HEK293 (cell line): ENCODE data around the gene TEAD1.
A peak's percentile ranks its signal among the peaks of the same experiment; 100 is the strongest.

ENCODE experiments used
- CTCF ChIA-PET: fragments of 350-600 bp; formaldehyde crosslinking; extraction: SDS; loops from one replicate; lab custom pipeline; 2021; ENCODE audit warnings: antibody characterized with exemption; lab: Yijun Ruan, JAX
- POLR2A ChIA-PET: fragments of 300-600 bp; formaldehyde crosslinking; extraction: SDS; loops from one replicate; lab custom pipeline; 2020; ENCODE audit warnings: antibody characterized with exemption, inconsistent platforms; lab: Yijun Ruan, JAX
- H3K27ac ChIP-seq: fragments of 200-500 bp; sonication (Bioruptor generic); 2 replicates; pipeline ENCODE4 v1.5.1; 2014; ENCODE audit warnings: low read depth, low read length, control low read depth, inconsistent platforms; ENCODE audit errors: extremely low read depth
- H3K36me3 ChIP-seq, 2 experiments: fragments of 200-500 bp in 1 of 2; sonication (Bioruptor generic) in 1 of 2; 1 replicate in 1 of 2; 2 replicates in 1 of 2; pipeline ENCODE4 v1.5.1; 2014 to 2017; ENCODE audit warnings: inconsistent platforms in 2 of 2, low read length in 2 of 2; ENCODE audit not compliant: control insufficient read depth in 2 of 2, insufficient read depth in 1 of 2
- H3K4me1 ChIP-seq: fragments of 200-500 bp; sonication (Bioruptor generic); 2 replicates; pipeline ENCODE4 v1.5.1; 2014; ENCODE audit warnings: mild to moderate bottlenecking, low read length, inconsistent platforms; ENCODE audit not compliant: control insufficient read depth, insufficient read depth
- H3K4me3 ChIP-seq: 2 replicates; pipeline ENCODE4 v1.5.1; 2011; ENCODE audit warnings: low read depth, mild to moderate bottlenecking, control low read depth, low read length, moderate library complexity
- H3K9me3 ChIP-seq: fragments of 200-500 bp; sonication (Bioruptor generic); 2 replicates; pipeline ENCODE4 v1.5.1; 2014; ENCODE audit warnings: low read depth, low read length, inconsistent platforms; ENCODE audit not compliant: control insufficient read depth, insufficient read depth
- AEBP2 ChIP-seq: fragments of 450-650 bp; formaldehyde crosslinking; IDR thresholded peaks from 2 replicates; pipeline ENCODE4 v1.5.1; 2016; ENCODE audit warnings: missing biosample characterization, missing genetic modification characterization, borderline replicate concordance
- EGR2 ChIP-seq: fragments of 450-650 bp; formaldehyde crosslinking; IDR thresholded peaks from 2 replicates; pipeline ENCODE4 v1.5.1; 2016; ENCODE audit warnings: low read depth, missing biosample characterization, missing genetic modification characterization
- HIC1 ChIP-seq: fragments of 450-650 bp; formaldehyde crosslinking; IDR thresholded peaks from 2 replicates; pipeline ENCODE4 v1.5.1; 2016; ENCODE audit warnings: missing biosample characterization, missing genetic modification characterization
- OVOL3 ChIP-seq: fragments of 450-650 bp; formaldehyde crosslinking; IDR thresholded peaks from 2 replicates; pipeline ENCODE4 v1.5.1; 2016; ENCODE audit warnings: missing biosample characterization, missing genetic modification characterization
- TCF7L2 ChIP-seq: IDR thresholded peaks from 2 replicates; pipeline ENCODE4 v1.6.1; 2011; ENCODE audit warnings: low read depth, mild to moderate bottlenecking, inconsistent platforms, low read length, moderate library complexity, borderline replicate concordance
- ZFP41 ChIP-seq: fragments of 450-650 bp; formaldehyde crosslinking; IDR thresholded peaks from 2 replicates; pipeline ENCODE4 v1.5.1; 2016; ENCODE audit warnings: missing biosample characterization, missing genetic modification characterization, borderline replicate concordance
- ZNF10 ChIP-seq: fragments of 450-650 bp; formaldehyde crosslinking; IDR thresholded peaks from 2 replicates; pipeline ENCODE4 v1.5.1; 2017; ENCODE audit warnings: missing biosample characterization, missing genetic modification characterization
- ZNF2 ChIP-seq: fragments of 450-650 bp; formaldehyde crosslinking; IDR thresholded peaks from 2 replicates; pipeline ENCODE4 v1.5.1; 2016; ENCODE audit warnings: missing biosample characterization, missing genetic modification characterization
- ZNF24 ChIP-seq: fragments of 450-650 bp; formaldehyde crosslinking; IDR thresholded peaks from 2 replicates; pipeline ENCODE4 v1.5.1; 2016; ENCODE audit warnings: missing biosample characterization, missing genetic modification characterization
- ZNF266 ChIP-seq: fragments of 450-650 bp; formaldehyde crosslinking; IDR thresholded peaks from 2 replicates; pipeline ENCODE4 v1.5.1; 2016; ENCODE audit warnings: missing biosample characterization, missing genetic modification characterization, low read depth
- ZNF362 ChIP-seq: fragments of 450-650 bp; formaldehyde crosslinking; IDR thresholded peaks from 2 replicates; pipeline ENCODE4 v1.5.1; 2016; ENCODE audit warnings: missing biosample characterization, missing genetic modification characterization
- ZNF394 ChIP-seq: fragments of 450-650 bp; formaldehyde crosslinking; IDR thresholded peaks from 2 replicates; pipeline ENCODE4 v1.5.1; 2016; ENCODE audit warnings: missing biosample characterization, missing genetic modification characterization, mild to moderate bottlenecking, moderate library complexity, borderline replicate concordance
- ZNF501 ChIP-seq: fragments of 450-650 bp; formaldehyde crosslinking; IDR thresholded peaks from 2 replicates; pipeline ENCODE4 v1.5.1; 2016; ENCODE audit warnings: missing biosample characterization, missing genetic modification characterization
- ZNF521 ChIP-seq: fragments of 450-650 bp; formaldehyde crosslinking; IDR thresholded peaks from 2 replicates; pipeline ENCODE4 v1.5.1; 2017; ENCODE audit warnings: missing biosample characterization, mild to moderate bottlenecking, missing genetic modification characterization
- ZNF548 ChIP-seq: fragments of 450-650 bp; formaldehyde crosslinking; IDR thresholded peaks from 2 replicates; pipeline ENCODE4 v1.5.1; 2016; ENCODE audit warnings: missing biosample characterization, missing genetic modification characterization
- ZNF610 ChIP-seq: fragments of 450-650 bp; formaldehyde crosslinking; IDR thresholded peaks from 2 replicates; pipeline ENCODE4 v1.5.1; 2016; ENCODE audit warnings: missing biosample characterization, missing genetic modification characterization, borderline replicate concordance
- ZNF701 ChIP-seq: fragments of 450-650 bp; formaldehyde crosslinking; IDR thresholded peaks from 2 replicates; pipeline ENCODE4 v1.5.1; 2016; ENCODE audit warnings: missing biosample characterization, missing genetic modification characterization
- ZNF791 ChIP-seq: fragments of 450-650 bp; formaldehyde crosslinking; IDR thresholded peaks from 2 replicates; pipeline ENCODE4 v1.5.1; 2016; ENCODE audit warnings: missing biosample characterization, missing genetic modification characterization
- ZNF837 ChIP-seq: fragments of 450-650 bp; formaldehyde crosslinking; IDR thresholded peaks from 2 replicates; pipeline ENCODE4 v1.5.1; 2016; ENCODE audit warnings: missing biosample characterization, missing genetic modification characterization
- ZSCAN18 ChIP-seq: fragments of 450-650 bp; formaldehyde crosslinking; IDR thresholded peaks from 2 replicates; pipeline ENCODE4 v1.5.1; 2016; ENCODE audit warnings: missing biosample characterization, missing genetic modification characterization
- TF ChIP-seq, protein P1 (sequence below): fragments of 450-650 bp; formaldehyde crosslinking; IDR thresholded peaks from 2 replicates; pipeline ENCODE4 v1.5.1; 2016; ENCODE audit warnings: missing biosample characterization, missing genetic modification characterization
- TF ChIP-seq, protein P2 (sequence below): IDR thresholded peaks from 2 replicates; pipeline ENCODE4 v1.6.1; 2011; ENCODE audit warnings: mild to moderate bottlenecking, low read depth, low read length, borderline replicate concordance
- TF ChIP-seq, protein P3 (sequence below): fragments of 450-650 bp; formaldehyde crosslinking; IDR thresholded peaks from 2 replicates; pipeline ENCODE4 v1.5.1; 2016; ENCODE audit warnings: missing biosample characterization, missing genetic modification characterization

Gene TEAD1

DNA sequence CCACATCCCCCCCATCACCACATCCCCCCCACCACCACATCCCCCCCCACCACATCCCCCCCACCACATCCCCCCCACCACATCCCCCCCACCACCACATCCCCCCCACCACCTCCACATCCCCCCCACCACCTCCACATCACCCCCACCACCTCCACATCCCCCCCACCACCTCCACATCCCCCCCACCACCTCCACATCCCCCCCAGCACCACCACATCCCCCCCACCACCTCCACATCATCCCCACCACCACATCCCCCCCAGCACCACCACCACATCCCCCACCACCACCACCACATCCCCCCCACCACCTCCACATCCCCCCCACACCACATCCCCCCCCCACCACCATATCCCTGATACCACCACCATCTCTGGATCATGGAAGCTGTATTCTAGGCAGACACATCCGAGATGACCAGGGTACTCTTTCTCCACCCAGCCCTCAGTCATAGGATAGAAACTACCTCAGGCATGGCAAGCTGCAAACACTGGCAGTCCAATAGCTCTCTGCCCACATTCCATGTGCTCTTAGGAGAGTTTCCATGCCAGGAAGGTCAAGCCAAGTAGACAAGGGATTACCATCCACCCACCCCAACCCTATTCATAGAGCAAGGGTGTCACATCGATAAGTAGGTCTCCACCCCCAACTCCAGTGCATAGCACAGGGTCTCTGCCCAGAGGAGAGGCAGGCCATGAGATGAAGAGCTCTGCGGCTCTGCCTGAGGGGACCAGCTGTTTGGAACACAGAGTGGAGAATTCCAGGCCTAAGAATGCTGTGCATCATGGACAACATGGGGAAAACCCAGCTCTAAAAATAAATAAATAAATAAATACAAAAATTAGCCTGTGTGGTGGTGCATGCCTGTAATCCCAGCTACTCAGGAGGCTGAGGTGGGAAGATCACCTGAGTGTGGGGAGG lies 33.0 kb upstream of the TEAD1 start (continued):
- no peak for TF ChIP-seq HIC1
- no peak for TF ChIP-seq ZNF362 (tag by site-specific recombination)
- no peak for TF ChIP-seq ZNF2
- no peak for TF ChIP-seq ZNF501 (tag by site-specific recombination)
- no peak for TF ChIP-seq ZSCAN18 (tag by site-specific recombination)
- no peak for TF ChIP-seq ZNF266 (tag by site-specific recombination)
- no peak for TF ChIP-seq ZNF394
- TF ChIP-seq ZNF610 (tag by site-specific recombination), result no peak
- TF ChIP-seq, protein P1, sequence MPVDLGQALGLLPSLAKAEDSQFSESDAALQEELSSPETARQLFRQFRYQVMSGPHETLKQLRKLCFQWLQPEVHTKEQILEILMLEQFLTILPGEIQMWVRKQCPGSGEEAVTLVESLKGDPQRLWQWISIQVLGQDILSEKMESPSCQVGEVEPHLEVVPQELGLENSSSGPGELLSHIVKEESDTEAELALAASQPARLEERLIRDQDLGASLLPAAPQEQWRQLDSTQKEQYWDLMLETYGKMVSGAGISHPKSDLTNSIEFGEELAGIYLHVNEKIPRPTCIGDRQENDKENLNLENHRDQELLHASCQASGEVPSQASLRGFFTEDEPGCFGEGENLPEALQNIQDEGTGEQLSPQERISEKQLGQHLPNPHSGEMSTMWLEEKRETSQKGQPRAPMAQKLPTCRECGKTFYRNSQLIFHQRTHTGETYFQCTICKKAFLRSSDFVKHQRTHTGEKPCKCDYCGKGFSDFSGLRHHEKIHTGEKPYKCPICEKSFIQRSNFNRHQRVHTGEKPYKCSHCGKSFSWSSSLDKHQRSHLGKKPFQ (tag by site-specific recombination), result no peak
- TF ChIP-seq ZNF10 (tag by site-specific recombination), result no peak
- TF ChIP-seq ZNF521 (tag by site-specific recombination), result no peak
- TF ChIP-seq ZNF837, result no peak
- TF ChIP-seq, protein P2, sequence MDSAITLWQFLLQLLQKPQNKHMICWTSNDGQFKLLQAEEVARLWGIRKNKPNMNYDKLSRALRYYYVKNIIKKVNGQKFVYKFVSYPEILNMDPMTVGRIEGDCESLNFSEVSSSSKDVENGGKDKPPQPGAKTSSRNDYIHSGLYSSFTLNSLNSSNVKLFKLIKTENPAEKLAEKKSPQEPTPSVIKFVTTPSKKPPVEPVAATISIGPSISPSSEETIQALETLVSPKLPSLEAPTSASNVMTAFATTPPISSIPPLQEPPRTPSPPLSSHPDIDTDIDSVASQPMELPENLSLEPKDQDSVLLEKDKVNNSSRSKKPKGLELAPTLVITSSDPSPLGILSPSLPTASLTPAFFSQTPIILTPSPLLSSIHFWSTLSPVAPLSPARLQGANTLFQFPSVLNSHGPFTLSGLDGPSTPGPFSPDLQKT, result no peak
- no peak for TF ChIP-seq AEBP2 (tag by site-specific recombination)

DNA sequence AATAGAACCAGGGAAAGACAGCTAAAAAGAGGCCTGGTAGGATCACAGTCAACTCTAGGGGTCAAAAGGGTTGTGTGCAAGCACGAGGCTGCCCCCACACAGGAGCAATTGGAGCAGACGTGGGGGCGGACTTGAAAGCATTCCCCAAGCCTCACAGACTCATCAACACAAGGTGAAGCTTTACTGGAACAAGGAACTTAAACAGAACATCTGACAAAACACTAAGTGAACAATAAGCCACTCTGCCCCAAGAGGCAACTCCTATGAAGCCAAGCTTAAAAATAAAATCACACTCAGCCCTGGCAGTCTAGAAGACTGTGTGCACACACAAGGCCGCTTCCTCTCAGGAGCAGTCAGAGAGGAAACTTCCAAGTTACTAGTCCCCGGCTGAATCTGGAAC lies 32.2 kb upstream of the TEAD1 start:
- Histone ChIP-seq H3K27ac (no peak overlapping the region), H3K36me3 (no peaks in the 10 kb centered on the region), H3K4me1 (no peaks in the 10 kb centered on the region), H3K9me3 (no peaks in the 10 kb centered on the region), H3K4me3 (no peak overlapping the region)
- ChIA-PET POLR2A (no interaction called here), CTCF (interaction anchor here (1.1 to 1.2 kb wide), 2 partner anchors 8 to 322 kb away, joined by 3 to 4 read pairs; no protein-coding TSS in a partner anchor)
- TF ChIP-seq ZNF791 (no peak), AEBP2 (tag by site-specific recombination) (no peak), OVOL3 (no peak), ZNF548 (tag by site-specific recombination) (no peak), TCF7L2 (no peak), ZNF701 (tag by site-specific recombination) (no peak), ZFP41 (tag by site-specific recombination) (no peak), EGR2 (peak; percentile 54; the same call in 1 of the 2 replicates), ZNF24 (no peak)
- TF ChIP-seq, protein P3, sequence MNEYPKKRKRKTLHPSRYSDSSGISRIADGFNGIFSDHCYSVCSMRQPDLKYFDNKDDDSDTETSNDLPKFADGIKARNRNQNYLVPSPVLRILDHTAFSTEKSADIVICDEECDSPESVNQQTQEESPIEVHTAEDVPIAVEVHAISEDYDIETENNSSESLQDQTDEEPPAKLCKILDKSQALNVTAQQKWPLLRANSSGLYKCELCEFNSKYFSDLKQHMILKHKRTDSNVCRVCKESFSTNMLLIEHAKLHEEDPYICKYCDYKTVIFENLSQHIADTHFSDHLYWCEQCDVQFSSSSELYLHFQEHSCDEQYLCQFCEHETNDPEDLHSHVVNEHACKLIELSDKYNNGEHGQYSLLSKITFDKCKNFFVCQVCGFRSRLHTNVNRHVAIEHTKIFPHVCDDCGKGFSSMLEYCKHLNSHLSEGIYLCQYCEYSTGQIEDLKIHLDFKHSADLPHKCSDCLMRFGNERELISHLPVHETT (tag by site-specific recombination), result no peak
